ENCODE results near the gene IL1F10.

The IL1F10 gene

DNA sequence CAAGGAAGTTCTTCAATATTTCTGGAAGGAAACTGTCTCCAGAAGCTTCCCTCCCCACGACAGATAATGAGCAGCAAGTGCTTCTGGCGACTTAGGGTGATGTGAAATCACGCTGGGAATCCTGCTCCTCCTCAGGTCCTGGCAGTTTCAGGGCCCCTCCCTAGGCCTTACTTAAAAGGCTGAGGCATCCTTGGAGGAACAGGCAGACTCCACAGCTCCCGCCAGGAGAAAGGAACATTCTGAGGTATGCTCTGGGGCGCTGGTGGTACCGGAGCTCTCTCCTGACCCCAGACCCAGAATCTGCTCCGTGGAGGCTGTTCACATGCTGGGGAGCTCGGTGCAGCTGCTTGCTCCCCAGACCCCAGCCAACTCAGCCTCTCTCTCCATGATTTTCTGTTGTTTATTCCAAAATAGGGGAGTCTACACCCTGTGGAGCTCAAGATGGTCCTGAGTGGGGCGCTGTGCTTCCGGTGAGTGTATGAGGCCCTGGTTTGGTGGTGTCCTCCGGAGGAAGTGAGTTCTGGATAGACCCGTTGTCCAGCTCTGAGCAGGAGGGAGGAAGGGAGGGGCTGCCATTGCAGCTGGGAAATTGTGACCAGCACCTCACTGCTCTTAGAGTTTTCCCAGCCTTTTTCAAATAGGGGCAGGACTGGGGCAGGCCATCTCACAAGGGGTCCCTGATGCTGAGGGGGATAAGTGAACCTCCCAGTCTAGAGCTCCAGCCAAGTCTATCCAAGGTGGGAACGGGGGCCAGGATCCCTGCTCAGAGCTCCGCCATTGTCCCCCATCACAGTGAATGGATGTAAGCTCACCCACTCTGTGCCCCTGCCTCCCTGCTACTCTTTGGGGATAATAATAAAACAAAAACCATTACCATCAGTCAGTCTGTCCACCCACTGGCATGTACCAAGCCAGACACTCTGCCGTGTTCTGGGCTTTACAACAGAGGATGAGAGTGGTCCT lies 8.5 kb upstream of the IL1F10 start, which contains the start of gene IL36RN:
TSS of gene IL36RN (plus strand) at position 201 of the 963 bp plus-strand sequence. CDS start at position 442, 241 bp downstream.
- no peak for DNase-seq

DNA sequence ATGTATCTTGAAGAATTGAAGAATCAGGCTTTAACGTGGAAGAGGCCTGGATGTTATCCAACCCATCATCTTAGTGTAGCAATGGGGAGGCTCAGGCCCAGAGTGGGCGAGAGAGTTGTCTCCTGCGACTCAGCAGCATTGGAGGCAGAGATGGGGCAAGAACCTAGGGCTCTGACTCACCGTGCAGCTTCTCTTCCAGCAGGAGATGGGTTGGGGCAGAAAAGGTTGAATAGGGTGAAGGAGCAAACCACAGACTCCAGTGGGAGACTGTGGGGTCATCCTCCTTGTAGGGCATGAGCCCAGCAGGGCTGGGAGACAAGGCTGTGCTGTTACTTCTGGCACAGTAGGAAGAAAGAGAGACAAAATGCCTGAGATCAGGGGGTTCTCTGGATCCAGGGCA lies 7.4 kb upstream of the IL1F10 start:
- DNase-seq: no peak

DNA sequence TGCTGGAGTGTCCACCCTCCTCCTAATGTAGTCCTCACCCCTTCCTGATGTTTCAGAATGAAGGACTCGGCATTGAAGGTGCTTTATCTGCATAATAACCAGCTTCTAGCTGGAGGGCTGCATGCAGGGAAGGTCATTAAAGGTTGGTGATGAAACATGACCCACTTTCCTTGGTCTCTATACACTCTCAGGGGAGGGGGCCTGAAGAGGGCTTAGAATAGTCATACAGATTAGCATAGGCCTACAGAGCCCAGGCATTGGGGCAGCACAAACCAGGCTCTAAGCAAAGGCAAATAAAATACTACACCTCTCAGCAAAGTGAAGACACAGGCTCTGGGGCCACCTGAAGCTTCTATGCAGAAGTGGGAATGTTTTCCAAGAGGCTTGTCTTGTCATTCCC lies 7.0 kb upstream of the IL1F10 start:
- no peak for DNase-seq

DNA sequence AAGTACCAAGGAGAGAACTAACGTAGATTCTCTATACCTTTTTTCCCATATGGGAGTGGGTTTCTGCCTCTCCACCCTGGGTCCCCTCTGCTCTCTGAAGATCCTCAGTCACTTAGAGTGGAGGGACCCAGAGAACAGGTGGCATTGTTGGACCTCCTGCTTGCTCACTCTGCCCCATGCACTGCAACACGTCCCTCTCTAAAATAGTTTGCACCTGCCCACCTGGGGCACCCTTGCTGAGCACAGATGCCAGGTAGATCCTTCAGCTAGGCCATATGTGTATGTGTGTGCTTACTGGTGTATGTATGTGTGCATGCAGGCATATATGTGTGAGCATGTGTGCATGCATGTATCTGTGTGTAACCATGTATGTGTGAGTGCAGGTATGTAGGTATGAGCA lies 6.5 kb upstream of the IL1F10 start:
- DNase-seq: no peak

DNA sequence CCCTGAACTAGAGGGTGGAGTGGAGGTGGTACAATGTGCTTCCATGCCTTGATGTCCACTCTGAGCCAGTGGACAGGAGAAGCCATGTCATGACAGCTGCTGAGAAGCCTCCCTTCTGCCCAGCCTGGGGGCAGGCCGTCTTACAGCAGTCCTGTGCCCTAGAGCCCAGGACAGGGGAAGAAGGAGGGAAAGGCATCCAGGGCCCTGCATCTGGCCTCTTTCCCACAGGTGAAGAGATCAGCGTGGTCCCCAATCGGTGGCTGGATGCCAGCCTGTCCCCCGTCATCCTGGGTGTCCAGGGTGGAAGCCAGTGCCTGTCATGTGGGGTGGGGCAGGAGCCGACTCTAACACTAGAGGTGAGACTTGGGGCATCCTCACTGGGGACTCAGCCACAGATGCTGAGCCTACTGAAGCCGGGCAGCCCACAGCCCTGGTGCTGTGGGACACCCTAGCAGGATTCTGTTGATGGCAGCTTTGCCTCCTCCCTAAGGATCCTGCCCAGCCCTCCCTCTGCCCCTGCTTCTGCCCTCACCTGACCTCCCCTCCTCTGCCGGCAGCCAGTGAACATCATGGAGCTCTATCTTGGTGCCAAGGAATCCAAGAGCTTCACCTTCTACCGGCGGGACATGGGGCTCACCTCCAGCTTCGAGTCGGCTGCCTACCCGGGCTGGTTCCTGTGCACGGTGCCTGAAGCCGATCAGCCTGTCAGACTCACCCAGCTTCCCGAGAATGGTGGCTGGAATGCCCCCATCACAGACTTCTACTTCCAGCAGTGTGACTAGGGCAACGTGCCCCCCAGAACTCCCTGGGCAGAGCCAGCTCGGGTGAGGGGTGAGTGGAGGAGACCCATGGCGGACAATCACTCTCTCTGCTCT lies 5.6 kb upstream of the IL1F10 start:
- DNase-seq: no peak

DNA sequence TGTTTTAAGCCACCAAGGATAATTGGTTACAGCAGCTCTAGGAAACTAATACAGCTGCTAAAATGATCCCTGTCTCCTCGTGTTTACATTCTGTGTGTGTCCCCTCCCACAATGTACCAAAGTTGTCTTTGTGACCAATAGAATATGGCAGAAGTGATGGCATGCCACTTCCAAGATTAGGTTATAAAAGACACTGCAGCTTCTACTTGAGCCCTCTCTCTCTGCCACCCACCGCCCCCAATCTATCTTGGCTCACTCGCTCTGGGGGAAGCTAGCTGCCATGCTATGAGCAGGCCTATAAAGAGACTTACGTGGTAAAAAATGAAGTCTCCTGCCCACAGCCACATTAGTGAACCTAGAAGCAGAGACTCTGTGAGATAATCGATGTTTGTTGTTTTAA lies 3.5 kb upstream of the IL1F10 start:
- DNase-seq: no peak

DNA sequence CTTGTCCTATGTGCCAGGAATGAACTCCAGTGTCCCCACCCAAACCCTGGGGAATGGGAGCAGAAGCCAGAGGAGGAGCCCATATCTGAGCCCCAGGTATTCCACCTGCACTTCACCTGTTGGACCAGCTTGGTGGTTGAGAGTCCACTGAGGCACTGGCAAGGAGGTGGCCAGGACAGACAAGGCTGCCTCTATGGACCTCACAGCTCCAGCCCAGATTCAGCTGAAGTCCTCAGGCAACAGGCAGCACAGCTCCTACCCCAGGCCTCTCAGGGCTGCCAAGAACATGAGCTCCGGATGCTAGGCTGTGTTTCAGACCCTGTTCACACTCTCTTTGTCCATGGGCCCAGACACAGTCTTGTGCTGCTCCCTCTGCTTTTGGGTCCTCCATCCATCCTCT lies 2.9 kb upstream of the IL1F10 start:
- DNase-seq: no peak

DNA sequence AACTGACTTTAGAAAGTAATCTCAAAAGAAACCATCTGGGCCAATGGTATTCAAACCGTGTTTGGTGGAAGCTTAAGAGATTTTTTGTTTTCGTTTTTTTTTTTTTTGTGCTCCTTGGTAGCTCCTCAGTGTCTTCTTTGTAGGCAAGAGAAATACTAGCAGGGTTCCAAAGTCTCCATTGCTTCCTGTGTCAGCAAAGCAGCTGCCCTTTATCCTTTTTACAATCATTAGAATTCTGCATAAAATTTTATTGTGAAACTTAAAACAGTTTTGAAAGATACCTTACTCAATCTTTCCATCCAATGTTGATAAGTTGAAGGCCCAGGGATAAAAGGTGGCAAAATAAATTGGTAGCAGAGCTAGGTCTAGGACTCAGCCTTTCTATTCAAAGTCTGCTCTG lies 479 bp downstream of the IL1F10 start:
- DNase-seq: no peak

DNA sequence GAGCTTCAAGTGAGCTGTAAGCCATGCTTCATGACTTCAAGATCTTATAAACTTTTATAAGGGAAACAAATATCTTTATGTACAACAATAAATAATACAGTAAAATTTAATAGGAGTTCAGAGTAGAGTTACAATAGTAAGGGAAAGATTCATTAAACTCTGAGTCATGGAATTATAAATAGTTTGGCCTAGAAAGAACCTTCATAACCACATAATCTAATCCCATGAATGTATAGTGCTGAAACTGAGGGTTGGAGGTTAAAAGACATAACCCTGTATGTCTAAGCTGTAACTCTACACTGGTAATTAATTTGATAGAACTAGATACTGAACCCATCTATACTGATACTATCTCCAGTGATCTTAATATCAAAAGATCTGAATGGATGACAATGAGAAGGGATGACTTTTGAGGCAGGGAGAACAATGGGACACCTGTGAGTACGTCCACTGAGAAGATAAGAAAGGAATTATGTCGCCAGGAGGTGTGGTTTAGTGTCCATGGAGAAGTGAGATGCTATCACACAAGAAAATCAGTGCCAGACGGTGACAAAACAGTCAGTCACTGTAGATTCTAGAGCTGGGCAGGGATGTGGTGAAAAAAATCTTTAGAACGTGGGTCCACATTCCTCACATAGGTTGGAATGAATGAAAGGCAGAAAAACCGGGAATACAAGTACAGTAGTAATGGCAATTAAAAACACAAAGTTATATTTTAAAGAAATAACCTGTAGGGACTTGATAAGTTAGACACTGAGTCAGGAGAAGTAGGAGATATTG lies 1.1 kb downstream of the IL1F10 start:
- no peak for DNase-seq

DNA sequence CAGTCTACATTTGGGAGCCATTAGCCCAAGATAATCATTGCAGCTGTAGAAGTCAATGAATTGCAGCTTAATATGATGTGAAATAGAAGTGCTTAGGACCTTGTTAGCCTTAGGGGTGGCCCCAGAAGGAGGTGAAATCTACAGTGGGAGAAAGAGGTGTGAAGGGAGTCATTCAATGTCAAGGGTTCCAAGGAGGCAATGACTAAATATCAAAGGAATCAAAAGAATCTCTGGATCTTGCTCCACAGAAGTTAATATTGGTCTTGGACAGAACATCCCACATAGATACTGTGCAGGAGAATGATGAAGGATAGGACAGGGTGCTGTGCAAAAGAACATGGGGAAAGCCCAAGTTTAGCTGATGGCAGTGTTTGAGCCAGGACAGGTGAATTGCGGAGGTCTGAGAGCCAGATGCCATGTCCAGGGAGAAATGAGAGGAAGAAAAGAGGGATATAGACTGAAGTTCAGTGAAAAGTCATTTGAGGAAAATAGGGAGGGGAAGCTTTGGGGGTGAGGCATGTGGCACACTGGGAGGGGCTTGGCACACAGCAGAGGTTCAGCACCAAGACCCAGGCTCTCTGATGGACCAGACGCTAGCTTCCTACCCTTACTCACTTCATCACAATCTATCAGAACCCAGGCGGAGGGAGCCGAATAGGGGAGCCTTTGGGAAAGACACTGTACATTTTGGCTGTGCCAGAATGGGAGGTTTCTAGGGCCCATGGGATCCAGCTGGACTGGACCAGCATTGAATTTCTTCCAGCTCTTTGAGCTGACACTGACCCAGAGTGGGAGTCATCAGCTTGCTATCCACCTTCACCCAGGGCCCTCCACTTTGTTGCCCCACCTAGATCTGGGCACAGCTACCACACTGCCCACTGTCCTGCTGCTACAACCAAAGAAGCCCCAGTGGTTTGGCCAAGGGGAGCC lies 2.2 kb downstream of the IL1F10 start:
- DNase-seq: no peak

DNA sequence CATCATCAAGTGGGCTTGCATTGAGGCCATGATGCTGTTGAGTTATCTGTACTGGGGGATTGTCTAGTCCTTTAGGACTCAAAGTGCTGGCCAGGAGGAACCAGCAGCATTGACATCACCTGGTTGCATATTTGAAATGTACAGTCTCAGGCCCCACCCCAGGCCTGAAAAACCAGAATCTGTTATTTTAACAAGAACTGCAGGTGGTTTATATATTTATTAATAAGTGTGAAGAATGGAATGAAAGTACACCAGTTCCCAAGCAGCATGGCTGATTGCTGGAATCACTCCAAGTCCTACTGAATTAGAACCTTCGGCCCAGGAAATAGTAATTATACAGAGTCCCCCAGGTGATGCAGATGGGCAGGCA lies 2.8 kb downstream of the IL1F10 start:
- DNase-seq: no peak

DNA sequence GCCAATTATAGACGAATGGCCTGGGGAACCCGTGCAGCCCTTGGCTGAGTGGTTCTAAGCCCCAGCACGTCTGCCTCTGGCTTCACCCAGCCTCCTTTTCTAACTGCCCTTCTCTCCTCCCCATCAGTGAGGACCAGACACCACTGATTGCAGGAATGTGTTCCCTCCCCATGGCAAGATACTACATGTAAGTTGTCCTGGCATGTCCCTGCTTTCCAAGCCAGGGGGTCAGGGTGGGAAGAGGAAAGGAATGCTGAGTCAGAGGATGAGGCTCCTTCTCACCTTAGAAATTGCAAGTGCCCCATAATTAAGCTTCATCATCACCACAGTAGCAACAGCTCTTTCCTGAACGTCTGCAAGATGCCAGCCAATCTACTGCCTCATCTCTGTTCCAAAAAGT lies 4.8 kb downstream of the IL1F10 start:
- DNase-seq: no peak

DNA sequence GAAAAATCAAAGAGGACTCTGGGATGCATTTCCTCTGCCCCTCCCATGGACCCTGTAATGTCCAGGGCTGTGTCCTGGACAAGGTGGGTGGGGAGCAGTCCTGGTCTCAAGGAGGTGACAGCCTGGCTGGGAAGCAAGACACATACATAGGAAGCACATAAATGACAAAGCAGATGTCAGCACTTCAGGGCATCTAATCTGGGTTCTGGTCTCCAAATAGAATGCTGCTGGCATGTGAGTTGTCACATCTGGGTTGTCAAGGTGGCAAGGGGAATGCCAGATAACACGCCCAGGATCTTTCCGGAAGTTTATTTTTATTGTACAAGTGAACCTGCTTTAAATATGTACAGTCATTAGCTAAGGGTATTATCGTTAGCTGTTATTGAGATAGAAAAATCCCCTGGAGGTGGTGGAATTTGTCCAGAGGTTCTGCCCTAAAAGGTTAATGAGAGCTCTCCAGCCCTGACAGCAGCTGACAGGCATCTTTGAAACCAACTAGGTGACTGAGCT lies 5.6 kb downstream of the IL1F10 start:
- DNase-seq: no peak

DNA sequence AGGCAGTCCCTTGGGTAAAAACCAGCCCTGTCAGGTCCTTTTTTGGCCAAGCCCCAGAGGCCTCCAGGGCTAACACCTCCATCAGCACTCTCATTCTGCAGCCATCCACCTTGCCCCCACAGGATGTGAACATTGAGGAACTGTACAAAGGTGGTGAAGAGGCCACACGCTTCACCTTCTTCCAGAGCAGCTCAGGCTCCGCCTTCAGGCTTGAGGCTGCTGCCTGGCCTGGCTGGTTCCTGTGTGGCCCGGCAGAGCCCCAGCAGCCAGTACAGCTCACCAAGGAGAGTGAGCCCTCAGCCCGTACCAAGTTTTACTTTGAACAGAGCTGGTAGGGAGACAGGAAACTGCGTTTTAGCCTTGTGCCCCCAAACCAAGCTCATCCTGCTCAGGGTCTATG lies 7.3 kb downstream of the IL1F10 start:
- no peak for DNase-seq

DNA sequence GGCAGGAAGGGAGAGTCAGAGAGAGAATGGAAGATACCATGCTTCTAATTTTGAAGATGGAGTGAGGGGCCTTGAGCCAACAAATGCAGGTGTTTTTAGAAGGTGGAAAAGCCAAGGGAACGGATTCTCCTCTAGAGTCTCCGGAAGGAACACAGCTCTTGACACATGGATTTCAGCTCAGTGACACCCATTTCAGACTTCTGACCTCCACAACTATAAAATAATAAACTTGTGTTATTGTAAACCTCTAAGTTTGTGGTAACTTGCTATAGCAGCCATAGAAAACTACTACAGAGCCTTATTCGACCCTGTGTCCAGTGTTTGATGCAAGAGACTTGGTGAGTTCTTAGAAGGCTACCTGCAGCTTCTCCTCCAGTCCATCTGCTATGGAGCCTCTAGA lies 7.8 kb downstream of the IL1F10 start:
- DNase-seq: no peak

DNA sequence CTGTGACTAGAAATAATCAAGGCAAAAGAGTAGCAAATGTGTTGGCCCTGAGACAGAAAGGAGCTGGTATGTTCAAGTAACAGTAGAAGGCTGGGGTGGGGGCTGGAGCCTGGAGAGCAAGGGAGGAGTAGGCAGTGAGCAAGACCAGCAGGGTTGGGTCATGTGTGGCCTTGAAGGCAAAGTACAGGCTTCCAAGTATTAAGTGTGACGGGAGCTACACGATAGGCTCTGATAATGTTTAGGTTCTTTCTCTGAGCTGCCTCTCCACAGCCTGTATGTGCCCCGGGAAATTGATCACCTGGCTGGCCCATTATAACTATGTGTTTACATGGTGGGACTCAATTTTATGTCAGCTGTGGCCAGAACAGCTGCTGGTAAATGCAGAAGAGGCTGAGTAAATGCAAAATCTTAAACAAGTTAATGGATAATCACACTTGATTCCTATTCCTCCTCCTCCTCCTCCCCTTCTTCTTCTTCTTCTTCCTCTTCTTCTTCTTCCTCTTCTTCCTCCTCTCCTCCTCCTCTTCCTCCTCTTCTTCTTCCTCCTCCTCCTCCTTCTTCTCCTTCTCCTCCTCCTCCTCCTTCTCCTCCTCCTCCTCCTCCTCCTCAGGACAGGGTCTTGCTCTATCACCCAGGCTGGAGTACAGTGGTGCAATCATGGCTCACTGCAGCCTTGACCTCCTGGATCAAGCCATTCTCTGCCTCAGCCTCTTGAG lies 9.3 kb downstream of the IL1F10 start:
- DNase-seq: no peak

DNA sequence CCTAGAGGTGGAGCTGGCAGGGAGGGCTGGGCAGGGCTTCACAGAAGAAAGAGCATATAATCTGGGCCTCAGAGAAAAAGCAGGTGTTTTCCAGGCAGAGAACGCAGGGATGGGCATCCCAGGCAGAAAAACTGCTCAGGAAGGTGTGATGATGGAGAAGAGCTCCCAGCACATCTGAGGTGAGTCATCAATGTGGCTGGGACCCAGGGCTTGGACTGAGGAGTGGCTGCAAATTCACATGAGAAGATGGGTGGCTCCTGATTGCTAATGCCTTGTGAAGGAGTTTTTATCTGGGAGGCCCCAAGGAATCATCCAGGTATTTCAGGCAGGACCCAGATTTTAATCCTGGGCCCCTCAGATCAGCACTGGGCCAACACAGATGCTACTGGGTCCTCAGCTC lies 10.2 kb downstream of the IL1F10 start:
- no peak for DNase-seq

DNA sequence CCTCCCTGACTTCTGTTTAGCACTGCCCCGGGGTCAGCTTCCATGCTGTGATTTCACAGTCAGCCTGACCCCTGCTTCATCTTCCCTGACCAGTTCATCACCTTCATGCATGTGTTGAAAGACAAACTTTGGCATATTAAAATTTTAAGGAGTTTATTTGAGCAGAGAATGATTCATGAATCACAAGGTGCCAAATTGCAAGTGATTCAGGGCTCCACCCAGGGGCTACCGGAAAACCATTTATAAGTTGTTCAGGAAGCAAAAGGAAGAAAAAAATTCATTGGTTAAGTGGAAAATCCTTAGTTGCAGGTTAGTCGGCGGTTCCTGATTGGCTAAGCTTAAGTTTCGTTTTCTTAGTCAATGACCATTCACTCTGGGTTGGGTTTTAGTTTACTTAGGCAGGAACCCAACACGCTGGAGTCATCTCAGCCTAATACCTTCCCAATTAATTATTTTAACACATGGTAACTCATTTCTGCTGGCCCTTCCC lies 10.6 kb downstream of the IL1F10 start:
- DNase-seq: no peak

DNA sequence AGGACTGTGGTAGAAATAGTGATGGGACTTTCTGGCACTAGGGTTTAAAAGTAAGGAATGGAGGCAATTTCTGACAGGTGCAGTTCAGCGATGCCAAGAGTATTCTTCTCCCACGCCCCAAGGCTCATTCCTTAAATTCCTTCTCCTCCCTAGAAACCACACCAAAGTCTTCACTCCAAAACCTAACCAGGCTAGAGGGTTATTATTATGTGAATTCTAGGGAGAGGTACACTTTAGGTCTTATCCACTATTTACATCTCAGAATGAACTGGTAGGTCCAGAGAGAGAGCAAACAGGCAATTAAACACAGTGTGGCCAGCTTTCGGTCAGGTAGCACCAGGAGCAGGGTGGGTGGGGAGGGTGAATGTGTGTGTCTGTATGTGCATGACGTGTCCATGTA lies 11.4 kb downstream of the IL1F10 start:
- no peak for DNase-seq

DNA sequence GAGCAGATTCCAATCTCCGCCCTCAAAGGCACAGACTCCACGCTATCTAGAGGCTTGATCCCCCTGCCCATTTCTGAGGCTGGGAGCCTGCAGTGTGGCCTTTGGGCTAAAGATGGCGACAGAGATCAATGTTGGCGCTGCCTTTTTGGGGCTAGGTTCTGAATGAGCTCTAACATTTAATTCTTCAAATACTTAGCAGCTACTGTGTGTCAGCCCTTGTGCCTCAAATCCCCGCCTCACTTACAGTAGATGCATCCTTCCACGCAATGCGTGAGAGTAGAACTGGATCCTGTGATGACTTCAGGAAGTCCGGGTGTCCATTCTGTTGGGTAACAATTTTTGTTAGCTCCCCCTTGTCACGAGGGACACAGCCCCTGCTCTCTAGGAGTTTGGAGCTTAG lies 12.4 kb downstream of the IL1F10 start:
- peak; percentile 34 for DNase-seq
